GM18508 (cell line): Measurements from ENCODE around the gene LRRC47.

Experiments used
- ATAC-seq: cut with Tn5 transposase; IDR thresholded peaks from one replicate; pipeline ENCODE4 v1.9.1; 2021; ENCODE audit warnings: moderate number of reproducible peaks; ENCODE audit not compliant: insufficient read depth, unreplicated experiment

LRRC47 gene

DNA sequence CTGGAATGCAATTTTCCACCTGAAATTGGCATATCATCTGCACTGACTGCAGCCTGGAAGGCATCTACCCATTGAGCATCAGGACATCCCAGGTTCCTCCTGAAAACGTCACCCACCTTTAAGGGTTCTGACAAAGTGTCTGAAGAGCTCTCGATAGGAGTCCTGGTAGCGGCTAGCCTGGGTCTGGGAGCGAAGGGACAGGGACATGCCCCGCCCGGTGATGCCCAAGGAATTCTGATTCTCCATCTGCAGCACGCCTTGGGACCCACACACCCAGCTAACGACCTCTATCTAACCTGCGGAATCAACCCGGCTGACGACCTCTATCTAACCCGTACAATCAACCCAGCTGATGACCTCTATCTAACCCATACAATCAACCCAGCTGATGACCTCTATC, 57.4 kb downstream of the LRRC47 start:
- no peak for ATAC-seq

DNA sequence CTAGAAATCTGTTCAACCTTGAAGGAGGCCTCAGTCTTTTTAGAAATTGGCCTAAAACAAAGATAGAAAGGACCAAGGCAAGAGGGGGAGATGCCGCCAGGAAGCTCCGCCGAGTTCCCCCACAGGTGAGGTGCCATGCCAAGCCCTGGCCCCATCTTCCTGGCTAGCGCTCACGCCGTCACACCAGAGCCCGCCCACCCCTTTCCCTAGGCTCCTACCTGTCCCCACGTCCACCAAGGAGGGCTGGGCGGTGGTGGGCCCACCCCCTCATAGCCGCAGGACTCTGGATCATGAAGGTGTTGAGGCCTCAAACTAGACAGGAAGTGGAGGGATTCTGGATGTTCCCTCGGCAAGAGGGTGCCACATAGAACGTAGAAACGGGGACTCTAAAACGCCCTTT, 59.6 kb downstream of the LRRC47 start:
- no peak for ATAC-seq

DNA sequence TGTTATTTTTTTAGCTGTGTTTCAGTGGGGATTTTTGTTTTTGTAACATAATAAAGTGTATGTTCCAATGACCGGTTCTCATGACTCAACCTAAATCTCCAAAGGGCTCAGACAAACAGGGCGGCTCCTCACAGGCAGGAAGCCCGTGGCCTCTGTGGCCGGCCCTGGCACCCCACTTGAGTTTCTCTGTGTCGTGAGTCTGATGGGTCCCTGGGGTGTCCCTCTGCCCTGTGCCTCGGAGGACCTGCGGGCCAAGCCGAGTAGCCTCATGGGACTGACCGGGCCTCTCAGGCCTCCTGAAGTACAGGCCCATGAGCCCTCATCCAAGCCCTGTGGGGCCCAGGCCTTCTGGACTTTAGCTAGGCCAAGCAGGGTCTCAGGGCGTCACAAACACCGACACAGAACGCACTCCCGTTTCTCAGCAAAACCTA, 60.2 kb downstream of the LRRC47 start:
- no peak for ATAC-seq

DNA sequence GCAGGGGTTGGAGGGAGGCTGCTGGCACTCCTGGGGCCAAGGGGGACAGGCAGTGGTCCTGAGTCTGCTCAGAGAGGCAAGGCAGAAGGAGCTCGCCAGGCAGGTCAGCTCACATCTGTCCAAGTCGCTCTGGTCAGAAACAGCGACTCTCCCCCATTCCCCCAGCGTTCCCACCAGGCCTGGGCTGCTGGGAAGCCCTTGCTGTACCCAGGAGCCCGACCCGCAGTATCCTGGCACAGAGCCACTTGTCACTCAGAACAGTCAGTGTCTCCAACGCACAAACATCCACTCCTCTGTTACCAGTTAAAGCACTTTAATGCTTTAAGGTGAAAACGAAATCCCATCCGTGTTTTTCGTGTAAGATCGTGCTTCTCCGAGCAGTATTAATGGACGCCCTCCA, 60.6 kb downstream of the LRRC47 start:
- ATAC-seq, result no peak

DNA sequence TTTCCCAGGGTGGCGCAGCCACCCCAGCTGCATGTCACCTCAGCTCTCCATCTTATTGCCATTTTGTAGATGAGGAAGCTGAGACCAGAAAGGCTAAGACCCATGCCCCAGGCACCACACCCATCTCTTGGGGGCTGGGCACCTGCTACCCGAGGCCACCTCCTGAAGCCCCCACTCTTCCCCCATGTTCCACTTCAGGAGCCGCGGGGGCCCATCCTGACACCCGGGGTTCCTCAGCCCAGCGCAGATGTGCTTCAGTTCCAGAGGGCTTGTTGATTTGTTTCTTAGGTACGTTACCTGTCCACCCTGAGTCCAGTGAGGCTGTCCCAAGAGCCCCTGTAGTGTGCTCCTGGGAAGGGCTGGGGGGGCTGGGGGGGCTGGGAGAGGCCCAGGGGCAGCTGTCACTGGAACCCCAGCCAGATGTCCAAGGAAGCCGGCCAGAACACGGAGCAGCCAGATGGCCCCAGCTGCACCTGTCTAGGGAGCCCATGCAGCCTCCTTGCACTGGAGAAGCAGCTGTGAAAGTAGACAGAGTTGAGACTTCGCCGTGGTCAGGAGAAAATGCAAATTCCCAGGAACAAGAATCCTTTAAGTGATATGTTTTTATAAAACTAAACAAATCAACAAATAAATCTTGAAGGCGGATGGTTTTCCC, 61.1 kb downstream of the LRRC47 start:
- no peak for ATAC-seq

DNA sequence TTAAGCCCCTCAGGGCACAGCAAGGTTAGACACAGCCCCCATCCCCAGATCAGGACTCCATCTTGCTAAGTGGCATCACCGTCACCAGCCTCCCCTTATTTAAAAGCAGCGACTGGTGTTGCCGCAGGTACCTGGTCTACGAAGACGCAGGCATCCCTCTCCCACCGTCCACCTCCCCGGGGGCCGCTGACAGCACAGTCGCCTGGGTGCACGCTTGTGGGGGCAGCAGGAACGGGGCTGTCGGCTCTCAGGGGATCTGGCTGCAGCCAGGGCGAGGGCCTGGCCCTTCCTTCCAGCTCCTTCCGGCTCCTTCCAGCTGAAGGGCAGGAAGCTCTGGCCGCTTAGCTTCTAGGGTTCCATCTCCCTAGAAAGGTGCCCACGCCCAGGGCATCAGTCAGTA, 61.7 kb downstream of the LRRC47 start:
- no peak for ATAC-seq

DNA sequence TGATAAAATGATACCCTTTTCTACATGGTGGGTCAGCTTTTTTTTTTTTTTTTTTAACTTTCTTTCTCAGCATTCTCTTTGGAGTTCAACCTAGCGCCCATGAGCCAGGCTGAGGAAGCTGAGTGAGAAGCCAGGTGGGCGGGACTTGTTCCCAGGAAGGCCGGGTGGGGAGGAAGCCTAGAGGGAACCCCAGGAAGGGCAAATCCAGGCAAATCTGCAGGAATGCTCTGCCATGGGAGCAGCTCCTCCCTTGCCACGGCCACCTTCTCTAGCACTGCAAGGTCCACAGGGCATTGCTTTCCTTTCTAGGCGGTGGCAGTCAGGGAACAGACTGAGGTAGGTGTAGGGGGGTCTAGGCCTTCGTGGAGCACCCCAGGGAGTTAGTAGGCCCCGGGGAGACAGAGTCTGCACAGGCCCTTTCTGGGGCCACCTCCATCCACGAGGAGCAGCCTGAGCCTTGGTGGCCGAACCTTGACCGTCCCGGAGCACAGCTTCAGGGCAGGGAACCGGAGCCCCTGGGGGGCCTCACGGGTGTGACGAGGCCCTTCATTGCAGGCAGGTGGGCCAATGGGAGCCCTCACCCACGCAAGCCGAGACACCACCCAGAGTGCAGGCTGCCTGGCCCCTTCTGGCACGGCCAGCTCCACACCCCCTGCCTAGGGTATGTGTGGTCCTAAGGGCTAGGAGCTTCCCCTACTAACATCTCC, 62.3 kb downstream of the LRRC47 start:
- ATAC-seq, result no peak

DNA sequence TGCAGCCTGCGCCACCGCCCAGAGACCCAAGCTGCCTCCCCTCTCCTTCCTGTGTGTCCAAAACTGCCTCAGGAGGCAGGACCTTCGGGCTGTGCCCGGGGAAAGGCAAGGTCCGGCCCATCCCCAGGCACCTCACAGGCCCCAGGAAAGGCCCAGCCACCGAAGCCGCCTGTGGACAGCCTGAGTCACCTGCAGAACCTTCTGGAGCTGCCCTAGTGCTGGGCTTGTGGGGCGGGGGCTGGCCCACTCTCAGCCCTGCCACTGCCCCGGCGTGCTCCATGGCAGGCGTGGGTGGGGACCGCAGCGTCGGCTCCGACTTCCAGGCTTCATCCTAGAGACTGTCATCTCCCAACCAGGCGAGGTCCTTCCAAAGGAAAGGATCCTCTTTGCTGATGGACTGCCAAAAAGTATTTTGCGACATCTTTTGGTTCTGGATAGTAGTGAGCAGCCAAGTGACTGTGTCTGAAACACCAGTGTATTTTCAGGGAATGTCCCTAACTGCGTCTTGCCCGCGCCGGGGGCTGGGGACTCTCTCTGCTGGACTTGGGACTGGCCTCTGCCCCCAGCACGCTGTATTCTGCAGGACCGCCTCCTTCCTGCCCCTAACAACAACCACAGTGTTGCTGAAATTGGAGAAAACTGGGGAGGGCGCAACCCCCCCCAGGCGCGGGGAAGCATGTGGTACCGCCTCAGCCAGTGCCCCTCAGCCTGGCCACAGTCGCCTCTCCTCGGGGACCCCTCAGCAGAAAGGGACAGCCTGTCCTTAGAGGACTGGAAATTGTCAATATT, 63.0 kb downstream of the LRRC47 start:
- ATAC-seq, result no peak

DNA sequence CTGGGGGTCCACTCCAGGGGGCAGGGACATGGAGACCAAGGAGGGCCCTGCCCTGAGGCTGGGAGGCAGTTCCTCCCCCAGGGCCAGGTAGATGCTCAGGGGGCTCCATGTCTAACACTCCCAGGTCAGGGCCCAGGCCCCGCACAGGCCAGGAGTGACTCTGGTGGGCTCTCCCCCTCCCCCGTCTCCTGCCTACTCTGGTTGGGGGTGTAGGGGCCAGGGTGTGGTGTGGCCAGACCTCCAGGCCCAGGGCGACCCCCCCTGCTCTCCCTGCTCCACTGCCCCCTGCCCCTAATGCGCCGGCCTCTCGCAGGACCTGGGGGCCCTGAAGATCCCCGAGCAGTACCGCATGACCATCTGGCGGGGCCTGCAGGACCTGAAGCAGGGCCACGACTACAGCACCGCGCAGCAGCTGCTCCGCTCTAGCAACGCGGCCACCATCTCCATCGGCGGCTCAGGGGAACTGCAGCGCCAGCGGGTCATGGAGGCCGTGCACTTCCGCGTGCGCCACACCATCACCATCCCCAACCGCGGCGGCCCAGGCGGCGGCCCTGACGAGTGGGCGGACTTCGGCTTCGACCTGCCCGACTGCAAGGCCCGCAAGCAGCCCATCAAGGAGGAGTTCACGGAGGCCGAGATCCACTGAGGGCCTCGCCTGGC, 63.7 kb downstream of the LRRC47 start:
- no peak for ATAC-seq

DNA sequence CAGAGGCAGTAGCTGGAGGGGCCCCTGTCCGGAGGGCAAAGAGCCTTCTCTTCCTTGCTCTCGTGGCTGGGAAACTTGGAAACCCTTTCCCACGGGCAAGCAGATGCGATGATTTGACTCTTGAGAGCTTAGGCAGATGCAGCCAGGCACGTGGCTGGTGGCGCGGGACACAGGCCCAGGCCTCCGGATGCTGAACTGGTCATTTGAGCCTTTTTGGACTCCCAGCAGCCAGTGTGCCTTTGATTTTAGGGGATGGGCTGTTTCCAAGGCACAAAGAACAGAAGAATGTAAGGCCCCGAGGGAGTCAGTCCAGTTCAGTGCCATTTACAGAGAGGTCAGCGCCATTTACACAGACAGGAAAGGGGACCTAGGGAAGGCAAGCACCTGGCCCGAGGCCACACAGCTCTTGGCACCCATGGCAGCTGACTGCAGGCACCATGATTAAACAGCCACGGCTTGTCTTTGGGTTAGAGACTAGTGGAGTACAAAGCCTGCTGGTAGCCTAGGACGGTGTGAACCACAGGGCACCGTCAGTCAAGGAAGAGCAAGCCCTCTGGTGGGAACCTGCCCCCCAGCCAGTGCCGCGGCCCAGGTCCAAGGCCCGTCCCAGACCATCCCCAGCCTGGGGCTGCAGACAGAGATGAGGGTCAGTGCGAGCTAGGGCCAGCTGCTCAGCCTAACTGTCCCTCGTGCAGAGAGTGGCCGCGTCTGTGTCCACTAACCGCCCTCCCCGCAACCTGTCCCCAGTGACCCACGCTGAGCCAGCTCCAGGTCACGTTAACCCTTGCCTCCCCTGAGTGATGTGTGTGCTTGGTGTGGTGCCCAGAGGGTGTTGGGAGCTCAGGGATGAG, 64.5 kb downstream of the LRRC47 start:
- no peak for ATAC-seq

DNA sequence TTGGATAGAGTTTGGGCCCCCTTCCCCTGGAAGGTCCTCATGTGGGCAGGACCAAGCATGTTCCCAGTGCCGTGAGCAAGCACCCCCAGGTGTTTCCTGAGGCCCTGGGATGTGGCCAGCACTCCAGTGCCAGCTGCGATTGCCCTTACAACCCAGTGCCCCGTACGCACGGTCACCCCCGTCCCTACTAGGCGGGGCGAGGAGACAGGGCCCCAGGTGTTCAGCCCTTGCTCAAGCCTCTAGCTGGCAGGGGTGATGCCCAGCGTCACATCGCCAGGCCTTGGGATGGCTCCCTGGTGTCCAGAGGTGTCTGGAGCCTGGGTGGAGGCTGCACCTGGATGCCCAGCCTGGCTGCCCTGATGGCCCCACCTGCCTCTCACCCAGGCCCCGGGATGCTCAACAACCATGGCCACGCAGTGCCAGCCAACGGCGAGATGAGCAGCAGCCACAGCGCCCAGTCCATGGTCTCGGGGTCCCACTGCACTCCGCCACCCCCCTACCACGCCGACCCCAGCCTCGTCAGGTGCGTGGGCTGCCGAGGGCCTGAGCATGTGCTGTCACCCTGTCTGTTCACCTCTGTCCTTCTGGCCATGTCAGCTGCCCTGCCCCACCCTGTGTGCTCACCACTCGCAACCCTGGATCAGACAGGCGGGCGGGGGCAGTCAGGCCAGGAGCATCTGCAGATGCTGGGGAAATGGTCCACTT, 65.6 kb downstream of the LRRC47 start:
- no peak for ATAC-seq

DNA sequence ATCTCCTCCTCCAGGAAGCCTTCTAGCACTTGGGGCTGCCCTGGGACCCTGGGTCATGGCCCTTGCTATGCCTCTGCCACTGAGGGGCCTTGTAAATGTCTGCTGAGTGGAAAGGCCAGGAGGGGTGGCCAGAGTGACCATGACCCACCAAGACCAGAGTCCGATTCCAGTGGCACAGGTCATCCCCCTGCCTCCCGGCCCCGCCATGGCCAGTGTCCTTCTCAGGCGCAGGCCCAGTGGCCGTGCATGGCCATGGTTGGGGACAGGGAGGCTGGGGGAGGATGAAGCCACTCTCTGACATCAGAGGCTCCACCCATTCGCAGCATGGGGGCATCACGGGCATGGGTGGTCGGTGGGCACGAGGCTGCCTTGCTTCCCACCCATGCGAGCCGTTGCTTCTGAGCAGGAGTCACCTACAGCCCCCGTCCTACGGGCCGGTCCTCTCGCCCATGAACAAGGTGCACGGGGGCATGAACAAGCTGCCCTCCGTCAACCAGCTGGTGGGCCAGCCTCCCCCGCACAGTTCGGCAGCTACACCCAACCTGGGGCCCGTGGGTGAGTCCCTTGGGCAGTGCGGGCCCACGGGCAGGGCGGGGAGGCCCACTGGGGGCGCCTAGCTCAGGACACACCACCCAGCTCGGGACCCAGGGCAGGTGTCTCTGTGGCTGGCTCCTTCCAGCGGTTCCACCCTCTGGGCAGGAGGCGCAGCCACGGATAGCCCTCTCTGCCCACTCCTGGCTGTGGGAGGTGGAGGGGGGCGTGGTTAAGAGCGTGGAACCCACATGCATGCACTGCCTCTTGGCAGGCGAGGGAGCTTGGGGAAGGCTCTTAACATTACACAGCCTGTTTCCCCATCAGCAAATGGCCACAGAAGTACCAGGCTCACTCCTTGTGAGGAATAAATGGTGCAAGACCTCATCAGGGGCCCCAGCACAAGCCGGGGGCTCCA, 66.4 kb downstream of the LRRC47 start:
- ATAC-seq, result no peak
